Right lobe of liver (tissue), 6 donors: ENCODE data around the gene CCDC88A. TPM values are rescaled to one million over a fixed set of nuclear protein-coding genes. Genes with fewer than 3 reads are reported as not detected.
A peak's percentile ranks its signal among the peaks of the same experiment; 100 is the strongest.

Experiments
- ATAC-seq, 4 donors: fragments of 200-7000 bp; cut with Tn5 transposase; one replicate each; pipeline ENCODE4 v1.9.1; 2020; ENCODE audit warnings: mild to moderate bottlenecking in 4 of 4, moderate library complexity in 4 of 4
- DNase-seq, 3 donors: peaks; one replicate each; pipeline ENCODE4 v3.0.0-alpha.2; 2020
- H3K27ac ChIP-seq, 3 donors: fragments of 200-600 bp; one replicate each; pipeline ENCODE4 v1.8.0; 2022
- H3K27me3 ChIP-seq, 2 donors: fragments of 200-600 bp; one replicate each; pipeline ENCODE4 v1.8.0; 2022
- H3K36me3 ChIP-seq, 4 donors: fragments of 200-600 bp; sonication (generic) in 1 of 4; one replicate each; pipeline versions ENCODE4 v1.5.1 to v1.8.0; 2017 to 2022; ENCODE audit warnings: control low read depth in 1 of 4
- H3K4me1 ChIP-seq, 4 donors: fragments of 200-600 bp; sonication (generic) in 1 of 4; one replicate each; pipeline versions ENCODE4 v1.5.1 to v1.8.0; 2017 to 2022; ENCODE audit warnings: control low read depth in 1 of 4
- H3K4me3 ChIP-seq, 3 donors: fragments of 200-600 bp; one replicate each; pipeline ENCODE4 v1.8.0; 2022
- H3K9me3 ChIP-seq, 4 donors: fragments of 200-600 bp; sonication (generic) in 1 of 4; one replicate each; pipeline versions ENCODE4 v1.5.1 to v1.8.0; 2017 to 2022; ENCODE audit warnings: control low read depth in 1 of 4
- POLR2A ChIP-seq: fragments of 450-650 bp; IDR thresholded peaks from one replicate; pipeline ENCODE4 v1.6.1; 2017; ENCODE audit warnings: antibody characterized with exemption, mild to moderate bottlenecking
- WGBS: methylation state at CpG from one replicate; pipeline ENCODE4 v1.1.6; 2018; ENCODE audit warnings: low coverage, low lambda C conversion rate; ENCODE audit not compliant: insufficient coverage; ENCODE audit errors: missing lambda C conversion rate; 5-methylcytosine and 5-hydroxymethylcytosine counted together
- intact Hi-C, 2 donors: fragments of 100-400 bp; cut with DNase I; formaldehyde crosslinking; loops; one replicate each; pipeline versions ENCODE4 v1.11.2 to v1.14.1; 2022
- total RNA-seq, 6 experiments: library from RNA; depleted of rRNA in 2 of 6; stranded (reverse); fragments of >200 nt in 2 of 6; fragmentation: NEBNext Ultra II Directional in 3 of 6; extraction: Animal tissue kit (Norgen Biotek cat#: 25700) in 3 of 6; gene quantifications; one replicate each; pipeline versions ENCODE4 v1.1.0 to v1.2.4, GENCODE V29; 2016 to 2023
- TF ChIP-seq, protein P1 (sequence below), 4 donors: fragments of 200-600 bp in 3 of 4; fragments of 450-650 bp in 1 of 4; IDR thresholded peaks; one replicate each; pipeline versions ENCODE4 v1.5.1 to v1.8.0; 2016 to 2022; ENCODE audit warnings: antibody characterized with exemption in 4 of 4, mild to moderate bottlenecking in 2 of 4
- donor health status: DM: no; HTN: yes; CAD: no.
- donor health status: DM: no; HTN: no; CAD: no.
- donor health status: DM: no; HTN: no; CAD: no.
- donor health status: DM: no; HTN: yes; CAD: no.
- donor health status: DM: no; HTN: yes; CAD: no.

CCDC88A gene
- total RNA-seq, 6 experiments from 2014 or later = 11.5 to 26.1 (median 18.5) TPM

DNA sequence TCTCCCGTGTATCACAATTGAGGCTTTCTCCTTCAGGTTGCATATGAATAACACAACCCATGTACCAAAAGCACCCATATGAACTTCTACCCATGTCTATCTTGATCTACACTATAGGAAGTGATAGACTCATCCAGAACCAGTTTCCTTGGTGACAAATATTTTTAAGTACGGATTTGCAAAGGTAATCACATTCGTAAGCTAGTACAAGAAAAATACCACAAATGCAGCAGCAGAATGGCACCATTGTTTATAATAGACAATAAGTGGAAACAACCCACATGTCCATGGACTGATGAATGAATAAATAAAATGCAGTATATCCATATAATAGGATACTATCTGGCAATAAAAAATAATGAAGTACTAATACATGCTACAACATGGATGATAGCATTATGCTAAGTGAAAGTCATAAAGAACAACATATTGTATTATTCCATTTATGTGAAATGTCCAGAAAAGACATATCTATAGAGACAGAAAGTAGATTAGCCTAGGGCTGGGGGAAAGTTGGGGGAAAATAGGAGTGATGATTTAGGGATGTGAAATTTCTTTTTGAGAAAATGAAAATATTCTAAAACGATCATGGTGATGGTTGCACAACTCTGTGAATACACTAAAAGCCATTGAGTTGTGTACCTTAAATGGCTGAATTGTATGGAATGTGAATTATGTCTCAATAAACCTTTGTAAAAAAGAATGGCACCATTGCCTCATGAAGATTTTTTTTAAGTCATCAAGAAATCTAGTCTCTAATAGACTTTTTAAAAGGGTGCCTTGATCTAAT is 3.4 kb upstream of the CCDC88A start:
- Histone ChIP-seq H3K27me3 (no peaks in the 10 kb centered on the region), H3K9me3 (no peaks in the 10 kb centered on the region), H3K27ac (no peak overlapping the region), H3K4me3 (no peak overlapping the region), H3K36me3 (no peaks in the 10 kb centered on the region), H3K4me1 (no peaks in the 10 kb centered on the region)
- intact Hi-C loops = no loop called here
- ATAC-seq (no peak), DNase-seq (no peak)
- TF ChIP-seq, protein P1, sequence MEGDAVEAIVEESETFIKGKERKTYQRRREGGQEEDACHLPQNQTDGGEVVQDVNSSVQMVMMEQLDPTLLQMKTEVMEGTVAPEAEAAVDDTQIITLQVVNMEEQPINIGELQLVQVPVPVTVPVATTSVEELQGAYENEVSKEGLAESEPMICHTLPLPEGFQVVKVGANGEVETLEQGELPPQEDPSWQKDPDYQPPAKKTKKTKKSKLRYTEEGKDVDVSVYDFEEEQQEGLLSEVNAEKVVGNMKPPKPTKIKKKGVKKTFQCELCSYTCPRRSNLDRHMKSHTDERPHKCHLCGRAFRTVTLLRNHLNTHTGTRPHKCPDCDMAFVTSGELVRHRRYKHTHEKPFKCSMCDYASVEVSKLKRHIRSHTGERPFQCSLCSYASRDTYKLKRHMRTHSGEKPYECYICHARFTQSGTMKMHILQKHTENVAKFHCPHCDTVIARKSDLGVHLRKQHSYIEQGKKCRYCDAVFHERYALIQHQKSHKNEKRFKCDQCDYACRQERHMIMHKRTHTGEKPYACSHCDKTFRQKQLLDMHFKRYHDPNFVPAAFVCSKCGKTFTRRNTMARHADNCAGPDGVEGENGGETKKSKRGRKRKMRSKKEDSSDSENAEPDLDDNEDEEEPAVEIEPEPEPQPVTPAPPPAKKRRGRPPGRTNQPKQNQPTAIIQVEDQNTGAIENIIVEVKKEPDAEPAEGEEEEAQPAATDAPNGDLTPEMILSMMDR (IDR thresholded peaks at IDR 0.05) = no peak
- TF ChIP-seq POLR2A = no peak
- 57% methylated on average over 4 of the region's 4 CpGs for WGBS

DNA sequence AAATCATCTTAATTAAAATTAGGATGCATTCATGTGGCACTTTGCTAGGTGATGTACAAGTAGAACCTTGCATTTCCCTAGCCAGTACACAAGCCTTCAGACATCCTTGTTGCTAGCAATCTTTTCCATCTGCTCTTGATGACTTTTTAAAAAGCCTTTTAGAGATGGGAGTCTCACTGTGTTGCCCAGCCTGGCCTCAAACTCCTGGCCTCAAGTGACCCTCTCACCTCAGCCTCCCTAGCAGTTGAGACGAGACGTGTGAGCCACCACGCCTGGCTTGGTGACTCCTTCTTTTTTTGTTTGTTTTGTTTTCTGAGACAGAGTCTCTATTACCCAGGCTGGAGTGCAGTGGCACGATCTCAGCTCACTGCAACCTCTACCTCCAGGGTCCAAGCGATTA is 1.7 kb upstream of the CCDC88A start:
- WGBS = 97% methylated on average over 5 of the region's 5 CpGs
- intact Hi-C loops = no loop called here
- Histone ChIP-seq H3K9me3 (no peaks in the 10 kb centered on the region), H3K4me1 (no peaks in the 10 kb centered on the region), H3K27me3 (no peaks in the 10 kb centered on the region), H3K36me3 (no peaks in the 10 kb centered on the region), H3K27ac (no peak overlapping the region), H3K4me3 (no peak overlapping the region)
- no peak for DNase-seq
- no peak for ATAC-seq
- TF ChIP-seq, protein P1 (IDR thresholded peaks at IDR 0.05) = no peak

DNA sequence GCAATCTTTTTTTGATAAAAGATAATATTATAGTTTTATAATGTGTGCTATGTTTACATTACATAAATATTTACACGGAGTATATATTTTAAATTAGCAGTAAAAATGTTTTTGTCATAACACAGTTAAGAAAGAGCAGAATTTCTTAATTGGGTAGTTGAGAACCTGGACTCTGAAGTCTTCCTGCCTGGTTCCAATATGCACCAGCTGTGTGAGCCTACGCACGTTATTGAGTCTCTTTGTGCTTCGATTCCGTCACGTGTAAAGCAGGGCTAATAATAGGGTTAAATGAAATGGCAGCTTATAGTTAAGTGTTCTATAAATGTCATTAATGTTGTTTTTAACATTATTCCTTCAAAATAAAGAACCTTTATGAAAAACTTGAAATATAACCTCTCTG is 1.2 kb upstream of the CCDC88A start:
- peak overlapping the region in 1 of 3 donors; percentile 67 for H3K4me3 ChIP-seq
- intact Hi-C loops = no loop called here

DNA sequence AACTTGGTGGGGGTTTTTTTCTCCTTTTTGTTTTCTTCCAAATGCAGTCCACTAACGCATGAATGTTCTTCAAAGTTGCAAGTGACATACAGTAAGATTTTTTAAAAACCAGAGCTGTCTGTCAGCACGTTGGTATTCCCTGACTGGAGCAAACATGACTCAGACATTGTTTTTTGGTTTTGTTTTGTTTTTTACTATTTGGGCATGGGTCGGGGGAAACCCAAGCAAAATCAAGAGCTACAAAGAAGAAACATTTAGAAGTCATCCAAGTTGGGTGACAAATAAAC is 726 bp upstream of the CCDC88A start:
- intact Hi-C loops = no loop called here
- Histone ChIP-seq H3K27me3 (no peaks in the 10 kb centered on the region), H3K27ac (peak overlapping the region; percentile 17 to 77 (median 37)), H3K4me3 (peak overlapping the region; percentile 59 to 67 (median 67)), H3K36me3 (no peaks in the 10 kb centered on the region), H3K4me1 (no peaks in the 10 kb centered on the region), H3K9me3 (no peaks in the 10 kb centered on the region)
- WGBS = 0% methylated on average over 3 of the region's 3 CpGs
- TF ChIP-seq, protein P1 (IDR thresholded peaks at IDR 0.05) = no peak
- TF ChIP-seq POLR2A = no peak
- no peak for DNase-seq
- no peak for ATAC-seq

More for the DNA sequence above, 1.2 kb upstream of the CCDC88A start:
- 65% methylated on average over 6 of the region's 6 CpGs for WGBS
- H3K27ac ChIP-seq = no peak overlapping the region
- no peak for TF ChIP-seq POLR2A
- TF ChIP-seq, protein P1 (IDR thresholded peaks at IDR 0.05) = no peak
- no peaks in the 10 kb centered on the region for H3K36me3 ChIP-seq
- DNase-seq (no peak), ATAC-seq (no peak)
- no peaks in the 10 kb centered on the region for H3K27me3 ChIP-seq
- H3K4me1 ChIP-seq = no peaks in the 10 kb centered on the region
- H3K9me3 ChIP-seq = no peaks in the 10 kb centered on the region
